Kidney epithelial cell (primary cell): ENCODE data around the gene RNF123. TPM values are rescaled to one million over a fixed set of nuclear protein-coding genes. Genes with fewer than 3 reads are reported as not detected.

Experiments used
- DNase-seq: peaks from one replicate; pipeline ENCODE4 v3.0.0-alpha.2; 2010; ENCODE audit warnings: low read depth
- H3K27me3 ChIP-seq: 2 replicates; pipeline ENCODE4 v1.6.0; 2011; ENCODE audit warnings: low read length; ENCODE audit not compliant: control insufficient read depth, insufficient read depth
- H3K36me3 ChIP-seq: 2 replicates; pipeline ENCODE4 v1.5.1; 2011; ENCODE audit warnings: low read length; ENCODE audit not compliant: control insufficient read depth, insufficient read depth
- H3K4me3 ChIP-seq: 2 replicates; pipeline ENCODE4 v1.5.1; 2011; ENCODE audit warnings: low read depth, mild to moderate bottlenecking, control low read depth, low read length
- total RNA-seq: library from RNA; depleted of rRNA; stranded (reverse); fragments of >200 nt; gene quantifications from 2 replicates; pipeline ENCODE4 v1.2.3, GENCODE V29; 2015
- TF ChIP-seq, protein P1 (sequence below): IDR thresholded peaks from 2 replicates; pipeline ENCODE4 v1.5.1; 2011; ENCODE audit warnings: mild to moderate bottlenecking, moderate library complexity, low read length, control low read depth, inconsistent platforms; ENCODE audit not compliant: insufficient read depth, poor library complexity, severe bottlenecking

RNF123 gene
- total RNA-seq, 1 donor from 2014 or later, result 30.8 TPM

GRCh38 chr3:49751501-49751900 is 62.1 kb downstream of the RNF123 start:
- H3K4me3 ChIP-seq, result no peak overlapping the region
- no peaks in the 10 kb centered on the region for H3K27me3 ChIP-seq
- TF ChIP-seq, protein P1, sequence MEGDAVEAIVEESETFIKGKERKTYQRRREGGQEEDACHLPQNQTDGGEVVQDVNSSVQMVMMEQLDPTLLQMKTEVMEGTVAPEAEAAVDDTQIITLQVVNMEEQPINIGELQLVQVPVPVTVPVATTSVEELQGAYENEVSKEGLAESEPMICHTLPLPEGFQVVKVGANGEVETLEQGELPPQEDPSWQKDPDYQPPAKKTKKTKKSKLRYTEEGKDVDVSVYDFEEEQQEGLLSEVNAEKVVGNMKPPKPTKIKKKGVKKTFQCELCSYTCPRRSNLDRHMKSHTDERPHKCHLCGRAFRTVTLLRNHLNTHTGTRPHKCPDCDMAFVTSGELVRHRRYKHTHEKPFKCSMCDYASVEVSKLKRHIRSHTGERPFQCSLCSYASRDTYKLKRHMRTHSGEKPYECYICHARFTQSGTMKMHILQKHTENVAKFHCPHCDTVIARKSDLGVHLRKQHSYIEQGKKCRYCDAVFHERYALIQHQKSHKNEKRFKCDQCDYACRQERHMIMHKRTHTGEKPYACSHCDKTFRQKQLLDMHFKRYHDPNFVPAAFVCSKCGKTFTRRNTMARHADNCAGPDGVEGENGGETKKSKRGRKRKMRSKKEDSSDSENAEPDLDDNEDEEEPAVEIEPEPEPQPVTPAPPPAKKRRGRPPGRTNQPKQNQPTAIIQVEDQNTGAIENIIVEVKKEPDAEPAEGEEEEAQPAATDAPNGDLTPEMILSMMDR, result no peak
- DNase-seq, result no peak
- H3K36me3 ChIP-seq, result no peaks in the 10 kb centered on the region

DNA sequence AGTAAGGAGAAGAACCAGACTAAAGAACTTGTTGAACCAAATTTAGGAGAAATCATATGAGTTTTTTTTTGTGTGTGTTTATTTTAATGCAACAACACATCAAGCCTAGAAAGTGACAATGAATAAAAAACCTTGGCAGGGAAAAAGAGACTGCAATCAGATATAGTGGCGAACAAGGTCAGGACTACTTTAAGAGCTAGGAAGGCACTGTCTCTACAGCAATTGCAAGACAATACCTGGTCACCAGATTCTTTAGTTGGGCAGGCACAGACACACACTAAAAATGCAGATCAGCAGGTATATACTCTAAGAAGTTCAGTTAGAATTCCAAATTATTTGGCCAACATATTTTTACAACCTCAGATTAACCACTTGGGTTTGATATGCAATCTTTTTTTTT is 65.2 kb downstream of the RNF123 start:
- Histone ChIP-seq H3K36me3 (no peaks in the 10 kb centered on the region), H3K27me3 (no peaks in the 10 kb centered on the region), H3K4me3 (no peak overlapping the region)
- DNase-seq, result no peak
- TF ChIP-seq, protein P1, result no peak

DNA sequence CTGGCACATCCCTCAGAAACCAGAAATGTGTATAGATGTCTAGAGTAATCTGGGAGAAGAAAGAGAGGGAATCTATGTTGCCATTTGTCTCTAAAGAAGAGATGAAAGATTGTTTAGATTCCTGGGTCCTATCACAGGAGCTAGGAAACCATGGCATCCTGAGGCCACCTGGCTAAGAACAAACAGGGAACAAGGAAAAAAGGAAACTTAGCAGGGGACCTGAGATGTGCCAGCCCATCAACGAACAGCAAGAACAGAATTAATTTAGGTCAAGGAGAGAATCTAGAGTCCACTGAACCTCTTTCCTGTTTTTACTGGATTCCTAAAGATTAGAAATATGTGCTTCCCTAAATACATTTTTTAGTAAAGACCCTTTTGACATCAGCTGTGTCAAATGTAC is 66.7 kb downstream of the RNF123 start:
- no peak overlapping the region for H3K4me3 ChIP-seq
- TF ChIP-seq, protein P1, result no peak
- H3K27me3 ChIP-seq, result no peaks in the 10 kb centered on the region
- no peak for DNase-seq
- no peaks in the 10 kb centered on the region for H3K36me3 ChIP-seq

GRCh38 chr3:49757197-49757596 is 67.8 kb downstream of the RNF123 start:
- no peaks in the 10 kb centered on the region for H3K27me3 ChIP-seq
- TF ChIP-seq, protein P1, result no peak
- H3K4me3 ChIP-seq, result no peak overlapping the region
- DNase-seq, result no peak
- H3K36me3 ChIP-seq, result no peaks in the 10 kb centered on the region

DNA sequence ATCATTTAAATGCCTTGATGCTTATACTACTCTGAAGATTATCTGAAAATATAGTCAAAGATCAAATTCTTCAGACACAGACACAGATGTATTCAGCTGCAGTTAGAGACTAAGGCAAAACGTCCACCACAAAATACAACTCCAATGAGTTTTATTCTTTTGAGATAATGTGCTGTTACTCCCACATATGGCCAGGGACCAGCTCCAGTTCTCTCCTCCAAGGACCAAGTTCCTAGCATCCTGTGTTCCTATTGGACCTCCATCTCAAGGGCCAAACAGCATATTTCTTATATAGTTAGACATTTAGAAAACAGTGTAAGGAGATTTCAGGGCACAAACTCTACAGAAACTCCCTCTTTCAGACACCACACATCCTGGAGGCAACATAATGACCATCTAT is 69.9 kb downstream of the RNF123 start:
- no peaks in the 10 kb centered on the region for H3K27me3 ChIP-seq
- TF ChIP-seq, protein P1, result no peak

GRCh38 chr3:49761661-49762060 is 72.3 kb downstream of the RNF123 start:
- DNase-seq, result no peak
- Histone ChIP-seq H3K36me3 (no peaks in the 10 kb centered on the region), H3K27me3 (no peaks in the 10 kb centered on the region), H3K4me3 (no peak overlapping the region)
- TF ChIP-seq, protein P1, result no peak

More for the DNA sequence above, 69.9 kb downstream of the RNF123 start:
- DNase-seq, result no peak
- Histone ChIP-seq H3K4me3 (no peak overlapping the region), H3K36me3 (no peaks in the 10 kb centered on the region)
